COLO668 (cell line): Measurements from ENCODE around the gene IRX2.
A peak's percentile ranks its signal among the peaks of the same experiment; 100 is the strongest.

Source experiments
- DNase-seq: peaks from one replicate; lab custom pipeline; 2025; ENCODE audit not compliant: unreplicated experiment; lab: John Stamatoyannopoulos, UW

Gene IRX2

DNA sequence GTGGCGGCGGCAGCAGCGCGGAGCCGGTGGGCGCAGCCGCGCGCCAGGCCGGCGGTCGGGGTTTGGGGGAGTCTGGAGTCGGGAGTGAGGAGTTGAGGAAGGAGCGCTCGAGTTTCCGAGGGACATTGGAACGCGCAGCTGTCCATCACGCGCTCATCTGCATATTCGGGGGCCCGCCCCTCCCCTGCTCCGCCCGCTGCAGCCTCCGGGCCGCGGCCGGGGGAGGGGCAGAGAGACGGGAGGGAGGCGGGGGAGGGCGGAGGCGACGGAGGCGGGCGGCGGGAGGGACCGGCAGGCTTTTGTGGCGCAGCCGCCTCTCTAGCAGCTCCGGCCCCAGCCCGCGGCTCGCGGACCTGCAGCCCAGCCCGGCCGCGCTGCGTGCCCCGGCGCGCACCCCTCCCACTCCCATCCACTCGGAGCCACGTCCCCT, at the start of gene IRX2:
TSS of gene IRX2 (minus strand) at position 86 of the 430 bp plus-strand sequence. CDS start 264 bp downstream, outside the sequence.
- DNase-seq: peak; percentile 70

DNA sequence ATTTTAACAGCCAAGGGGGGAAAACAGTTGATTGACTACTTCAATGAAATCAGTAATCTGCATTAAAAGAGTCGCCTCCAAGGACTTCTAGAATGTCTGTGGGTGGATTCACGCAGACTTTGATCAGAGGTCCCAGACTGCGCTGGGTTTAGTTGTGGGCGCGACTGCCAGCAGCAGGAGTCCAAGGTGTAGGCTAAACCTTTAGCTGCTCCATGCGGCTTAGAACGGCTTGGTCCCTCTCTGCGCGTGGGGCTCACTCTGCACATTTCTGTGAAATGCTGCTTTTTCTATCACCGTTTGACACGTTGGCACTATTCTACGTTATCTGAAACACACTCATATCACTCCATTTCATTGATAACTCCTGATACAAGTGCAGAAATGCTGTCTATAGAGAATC, 48.6 kb upstream of the IRX2 start:
- DNase-seq: no peak

DNA sequence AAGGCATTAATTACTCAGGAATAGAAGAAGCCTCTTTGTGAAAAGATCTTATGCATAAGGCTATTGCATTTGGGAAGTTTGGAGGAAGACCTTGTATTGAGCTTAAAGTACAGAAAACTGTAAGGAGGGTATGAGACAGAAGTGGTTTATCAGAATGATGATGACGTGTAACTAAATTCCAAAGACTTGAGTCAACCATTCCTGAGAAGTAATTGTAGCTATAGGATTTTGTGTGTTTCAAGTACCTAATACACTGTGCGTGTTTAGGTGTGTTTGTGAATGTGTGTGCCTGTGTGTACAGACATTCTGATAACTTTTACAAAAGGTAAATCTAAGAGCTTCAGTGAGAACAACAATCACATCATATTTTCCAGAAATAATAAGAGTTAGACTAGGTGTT, 46.5 kb upstream of the IRX2 start:
- DNase-seq: no peak

DNA sequence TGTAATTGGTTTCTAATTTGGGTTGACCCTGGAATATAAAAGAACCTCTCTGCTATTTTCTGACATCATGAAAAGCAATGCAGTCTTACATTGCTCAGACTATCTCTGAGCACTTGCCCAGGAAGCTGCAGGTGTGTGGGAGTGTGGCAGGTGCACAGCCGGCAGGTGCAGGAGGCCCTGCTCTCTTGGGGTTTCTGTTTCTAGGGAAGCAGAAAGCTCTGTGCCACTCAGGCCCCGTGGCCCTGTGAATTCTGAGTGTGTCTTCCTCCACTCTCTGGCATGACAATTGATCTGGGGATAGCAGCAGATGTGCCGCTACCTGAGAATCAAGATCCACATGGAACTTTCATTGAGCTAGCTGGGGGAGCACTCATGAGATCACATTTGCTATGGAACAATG, 45.7 kb upstream of the IRX2 start:
- DNase-seq: peak; percentile 24

DNA sequence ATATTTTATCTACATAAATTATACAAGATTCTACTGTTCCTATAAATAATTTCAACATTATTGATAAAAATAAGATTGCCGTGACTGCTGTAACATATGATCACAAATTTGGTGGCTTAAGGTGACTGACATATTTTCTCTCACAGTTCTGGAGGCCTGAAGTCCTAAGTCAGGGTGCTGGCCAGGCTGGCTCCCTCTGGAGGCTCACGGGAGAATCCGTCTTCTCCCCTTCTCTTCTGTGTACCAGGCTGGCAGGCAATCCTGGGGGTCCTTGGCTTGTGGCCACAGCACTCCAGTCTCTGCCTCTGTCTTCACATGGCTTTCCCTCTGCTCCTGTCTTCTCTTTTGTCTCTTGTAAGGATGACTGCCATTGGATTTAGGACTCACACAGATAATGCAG, 31.7 kb upstream of the IRX2 start:
- DNase-seq: no peak

DNA sequence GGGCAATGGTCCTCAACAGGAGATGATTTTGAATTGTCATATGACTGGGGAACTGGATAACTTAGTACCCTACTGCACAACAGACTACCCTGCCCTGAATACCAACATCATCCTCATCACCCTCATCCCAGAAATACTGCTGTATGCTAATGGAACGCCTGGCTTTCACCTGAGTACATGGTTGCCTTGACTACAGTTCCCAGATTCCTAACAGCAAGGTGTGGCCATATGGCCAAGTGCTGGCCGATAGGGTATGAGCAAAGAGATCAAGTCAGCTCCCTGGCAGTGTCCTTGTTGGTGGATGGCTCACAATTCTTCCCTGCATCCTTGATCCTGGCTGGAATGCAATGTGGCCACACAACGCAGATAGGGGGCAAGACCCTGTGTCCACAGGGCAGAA, 31.2 kb upstream of the IRX2 start:
- DNase-seq: no peak

DNA sequence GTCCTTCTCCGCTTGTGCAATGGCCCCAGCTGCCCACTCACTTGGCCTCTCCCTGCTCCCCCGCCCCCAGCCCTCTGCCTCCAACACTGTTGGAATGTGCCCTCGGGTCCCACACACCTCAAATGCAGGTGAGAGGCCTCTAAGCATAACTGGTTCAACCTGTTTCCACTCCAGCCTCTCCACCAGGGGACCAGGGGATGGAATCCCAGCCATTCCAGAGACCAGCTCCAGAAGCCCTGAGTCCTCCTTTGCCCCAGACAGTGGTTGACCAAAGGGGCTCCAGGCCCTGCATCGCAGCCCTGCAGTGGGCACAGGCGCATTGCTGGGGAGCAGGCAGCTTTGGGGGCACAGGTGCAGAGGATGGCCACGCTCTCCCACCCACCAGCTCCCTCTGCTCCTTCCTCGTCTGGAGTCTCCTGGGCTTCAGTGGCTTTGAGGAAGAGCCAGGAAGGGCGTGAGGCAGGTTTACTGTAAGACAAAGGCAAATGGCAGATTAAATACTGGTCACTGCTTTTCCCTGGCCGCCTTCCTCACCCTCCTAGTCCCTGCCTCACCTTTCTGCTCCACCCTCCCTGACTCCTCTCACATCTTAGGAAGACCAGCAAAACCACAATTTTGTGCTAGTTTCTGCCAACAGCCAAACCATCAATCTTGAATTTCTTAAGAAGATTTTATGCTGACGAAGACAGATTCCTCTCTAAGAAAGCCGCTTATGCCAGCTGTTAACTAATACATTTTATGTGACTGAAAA, 29.1 kb upstream of the IRX2 start:
- no peak for DNase-seq

DNA sequence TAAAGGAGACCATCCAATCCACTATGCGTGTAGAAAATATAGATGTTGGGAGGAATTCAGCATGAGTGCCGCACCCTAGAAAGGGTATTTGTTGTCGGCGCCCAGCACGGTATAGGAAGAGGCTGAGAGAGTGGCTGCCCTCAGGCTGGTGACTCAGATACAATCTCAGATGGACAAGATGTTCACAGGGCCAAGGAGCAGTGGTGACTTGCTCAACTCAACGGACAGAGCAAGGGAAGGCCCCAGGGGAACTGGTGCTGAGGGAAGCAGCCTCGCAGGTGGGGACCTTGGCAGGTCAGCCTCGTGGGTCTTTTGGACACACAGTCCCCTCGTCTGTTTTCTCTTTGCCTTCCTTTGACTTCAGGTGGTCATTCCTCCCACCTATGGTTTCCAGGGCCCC, 28.0 kb upstream of the IRX2 start:
- no peak for DNase-seq

DNA sequence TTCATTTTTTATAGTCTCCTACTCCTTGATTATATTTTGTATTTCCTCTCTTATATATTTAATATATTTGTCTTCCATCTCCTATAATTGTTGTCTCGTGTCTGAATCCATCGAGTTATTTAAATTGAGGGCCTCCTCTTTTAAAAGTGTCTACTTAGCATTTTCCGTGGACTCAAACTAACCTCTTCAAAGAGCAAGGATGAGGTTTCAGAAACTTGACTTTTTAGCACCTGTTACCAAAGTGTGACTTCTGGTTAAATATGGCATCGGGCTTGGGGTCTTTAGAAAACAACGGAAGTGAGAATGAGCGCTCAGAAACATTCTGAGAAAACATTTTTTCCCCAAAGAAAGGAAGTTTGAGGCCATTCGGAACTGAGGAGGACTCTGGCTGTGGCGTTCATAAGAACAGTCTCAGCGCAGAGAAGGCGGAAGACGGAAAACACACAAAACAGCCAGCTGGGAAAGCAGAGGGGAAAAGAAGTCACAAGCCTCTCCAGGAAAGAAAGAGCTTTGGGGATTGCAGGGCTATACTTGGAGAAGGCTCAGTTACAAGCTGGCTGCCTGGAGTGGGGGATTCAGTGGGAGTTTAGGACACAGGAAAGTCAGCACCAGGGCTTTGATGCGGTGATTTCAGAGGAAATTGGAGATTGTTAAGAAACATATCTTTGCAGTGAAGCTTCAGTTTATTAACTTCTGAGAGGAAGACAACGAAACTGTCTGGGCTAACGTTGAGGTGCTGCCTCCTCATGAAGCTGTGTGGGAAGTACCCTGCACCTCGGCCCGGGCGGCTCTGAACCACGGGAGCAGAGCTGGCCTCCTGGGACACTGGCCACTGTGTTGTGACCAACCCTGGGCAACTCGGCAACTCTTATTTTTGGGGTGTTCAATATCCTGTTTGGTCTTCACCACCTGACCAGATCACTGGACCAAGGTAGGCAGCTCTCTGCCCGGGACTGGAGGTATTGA, 25.1 kb upstream of the IRX2 start:
- no peak for DNase-seq

DNA sequence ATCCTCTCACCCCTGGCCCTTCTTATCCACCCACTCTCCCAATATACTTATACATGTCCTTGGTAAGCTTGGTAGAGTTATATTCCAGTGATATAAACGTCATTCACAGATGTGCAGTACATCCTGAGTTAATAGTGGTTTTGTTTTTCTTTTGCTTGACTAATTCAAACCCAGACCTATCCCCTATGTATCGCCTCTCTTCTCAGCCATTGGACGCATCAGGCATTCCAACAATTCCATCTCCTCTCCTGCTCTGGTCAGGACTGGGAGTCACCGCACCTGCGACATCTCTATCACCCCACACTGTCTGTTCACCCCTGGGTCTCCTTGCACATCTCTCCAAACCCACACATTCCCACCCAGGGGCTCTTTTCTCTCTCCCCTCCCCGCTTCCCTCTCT, 21.9 kb upstream of the IRX2 start:
- DNase-seq: no peak

DNA sequence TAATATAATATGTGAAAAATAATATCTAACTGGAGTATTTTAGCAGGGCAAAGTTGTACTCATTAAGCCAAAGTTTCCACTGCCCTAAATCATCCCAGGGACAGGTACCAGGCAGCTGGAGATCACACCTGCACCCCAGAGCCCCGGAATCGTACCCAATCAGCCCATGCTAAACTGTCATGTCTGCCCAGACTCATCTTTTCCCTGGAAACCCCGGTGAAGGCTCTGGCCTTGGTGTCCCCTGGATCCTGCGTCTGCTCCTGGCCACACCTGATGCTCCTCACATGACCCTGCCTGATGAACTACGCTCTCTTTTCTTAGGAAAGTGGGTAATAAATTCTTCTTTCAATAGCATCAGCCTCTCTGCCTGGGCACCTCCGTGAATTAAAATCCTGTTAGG, 15.6 kb upstream of the IRX2 start:
- DNase-seq: no peak

DNA sequence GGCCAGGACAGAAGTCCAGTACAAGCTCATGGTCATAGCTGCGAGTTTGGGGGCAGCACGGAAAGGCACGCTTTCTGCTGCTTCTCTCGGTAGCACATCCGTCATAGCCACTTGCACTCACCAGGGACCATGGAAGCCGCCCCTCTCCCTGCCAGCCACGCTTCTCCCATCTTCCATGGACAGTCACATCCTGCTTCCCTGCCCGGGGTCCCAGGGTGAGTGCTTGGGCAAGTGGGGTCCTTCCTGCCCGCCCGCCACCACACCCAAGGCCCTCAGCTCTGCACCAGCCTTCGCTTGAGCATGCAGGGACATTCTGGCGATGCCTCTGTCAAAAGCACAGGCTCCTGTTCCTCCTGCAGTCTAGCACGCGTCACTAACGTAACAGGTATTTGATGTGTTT, 13.1 kb upstream of the IRX2 start:
- no peak for DNase-seq

DNA sequence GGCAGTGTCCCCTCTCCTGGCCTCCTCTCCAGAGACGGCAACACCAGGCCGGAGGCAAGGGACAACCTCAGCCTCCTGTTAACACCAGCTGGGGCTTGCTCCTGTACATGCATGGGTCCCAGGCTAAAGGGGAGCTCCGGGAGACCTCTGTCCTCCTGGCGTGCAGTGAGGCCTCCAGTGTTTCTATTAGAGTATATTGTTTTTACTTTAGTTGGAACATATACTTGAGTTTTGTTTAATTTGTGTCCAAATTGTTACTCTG, 12.0 kb upstream of the IRX2 start:
- no peak for DNase-seq

DNA sequence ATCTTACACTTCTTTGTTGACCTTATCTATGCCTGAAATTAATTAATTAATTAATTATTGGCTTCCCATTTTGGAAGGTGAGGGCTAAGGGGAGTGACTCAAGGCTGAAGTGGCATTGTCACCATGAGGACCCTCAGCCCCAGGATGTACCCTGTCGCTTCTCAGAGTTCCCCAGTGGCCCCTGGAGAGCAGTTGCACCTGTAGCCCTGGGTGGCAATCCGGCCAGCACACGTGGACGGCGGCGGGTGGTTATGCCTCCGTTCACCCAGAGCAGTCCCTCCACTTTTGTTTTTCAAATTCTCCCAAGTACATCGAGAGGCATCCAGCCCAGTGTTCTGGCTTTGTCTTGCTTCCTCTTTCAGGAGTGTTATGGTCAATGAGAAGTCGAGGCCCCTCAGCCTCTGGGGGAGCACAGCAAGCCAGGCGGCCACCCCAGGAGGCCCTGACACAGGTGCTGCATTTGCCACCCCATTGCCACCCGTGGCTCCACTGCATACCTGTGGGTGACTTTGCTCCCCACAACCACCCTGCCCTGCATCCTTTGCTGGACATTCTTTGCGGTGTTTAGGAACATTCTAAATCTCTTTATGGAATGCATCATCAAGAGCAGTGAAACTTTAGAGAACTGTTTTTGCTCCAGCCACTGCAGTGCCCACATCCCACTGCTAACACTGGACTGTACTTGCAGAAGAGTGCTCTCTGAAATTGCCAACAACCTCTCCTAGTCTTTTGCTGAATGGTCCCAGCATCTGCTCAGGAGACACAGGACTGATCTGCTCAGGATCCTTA, 11.5 kb upstream of the IRX2 start:
- no peak for DNase-seq

DNA sequence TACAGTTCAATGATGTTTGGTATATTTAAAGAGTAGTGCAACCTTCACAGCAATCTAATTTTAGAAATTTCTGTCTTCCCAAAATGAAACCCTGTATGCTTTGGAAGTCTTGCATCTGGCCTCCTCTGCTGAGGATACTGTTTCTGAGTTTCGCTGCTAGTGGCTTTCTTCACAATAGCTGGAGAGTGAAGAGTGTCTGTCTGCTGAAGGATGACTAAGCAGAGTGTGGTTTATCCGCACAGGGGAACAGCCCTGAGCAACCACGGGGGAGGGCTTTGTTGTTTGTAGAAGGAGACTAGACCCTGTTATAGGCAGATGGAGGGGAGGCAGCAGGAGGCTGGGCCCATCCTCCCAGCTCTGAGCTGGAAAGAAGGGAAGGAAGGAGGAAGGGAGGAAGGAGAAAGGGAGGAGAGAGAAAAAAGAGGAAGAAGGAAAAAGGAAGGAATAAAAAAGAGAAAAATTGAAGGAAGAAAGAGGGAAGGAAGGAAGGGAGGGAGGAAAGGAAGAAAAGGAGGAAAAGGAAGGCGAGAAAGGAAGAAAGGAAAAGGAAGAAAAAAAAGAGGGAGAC, 10.5 kb upstream of the IRX2 start:
- no peak for DNase-seq

DNA sequence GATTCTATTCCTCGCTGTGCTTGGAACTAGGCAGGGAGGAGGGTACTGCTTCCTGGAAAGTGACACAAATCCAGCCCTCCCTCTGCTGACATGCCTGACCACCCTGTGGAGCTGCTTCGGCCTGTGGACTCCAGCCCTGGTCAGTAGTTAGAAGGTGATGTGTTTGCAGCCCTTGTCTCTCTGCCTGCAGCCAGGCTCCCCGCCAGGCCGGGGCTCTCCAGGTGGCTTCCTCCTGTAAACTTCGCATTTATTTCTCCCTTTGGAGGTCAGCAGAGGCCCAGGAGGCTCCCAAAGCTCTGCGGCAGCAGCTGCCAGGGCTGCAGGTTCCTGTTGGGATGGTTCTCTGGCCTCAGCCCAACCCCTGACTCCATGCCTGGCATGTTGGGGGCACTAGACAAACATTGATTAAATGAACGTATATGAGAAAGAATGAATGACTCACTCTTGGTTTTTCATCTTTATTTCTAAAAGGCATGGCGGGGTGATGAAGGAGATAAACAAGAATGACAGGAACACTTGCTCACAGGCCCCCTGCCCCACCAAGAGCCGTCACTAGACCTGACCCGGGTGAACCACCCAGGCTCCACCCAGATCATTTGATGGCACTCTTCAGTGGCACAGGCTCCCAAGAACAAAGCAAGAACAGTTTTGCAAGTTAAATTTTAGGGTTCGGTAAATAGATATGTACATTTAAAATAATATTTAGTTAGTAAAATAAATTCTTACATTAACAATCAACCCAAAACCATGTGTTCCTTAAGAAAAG, 8.4 kb upstream of the IRX2 start:
- no peak for DNase-seq

DNA sequence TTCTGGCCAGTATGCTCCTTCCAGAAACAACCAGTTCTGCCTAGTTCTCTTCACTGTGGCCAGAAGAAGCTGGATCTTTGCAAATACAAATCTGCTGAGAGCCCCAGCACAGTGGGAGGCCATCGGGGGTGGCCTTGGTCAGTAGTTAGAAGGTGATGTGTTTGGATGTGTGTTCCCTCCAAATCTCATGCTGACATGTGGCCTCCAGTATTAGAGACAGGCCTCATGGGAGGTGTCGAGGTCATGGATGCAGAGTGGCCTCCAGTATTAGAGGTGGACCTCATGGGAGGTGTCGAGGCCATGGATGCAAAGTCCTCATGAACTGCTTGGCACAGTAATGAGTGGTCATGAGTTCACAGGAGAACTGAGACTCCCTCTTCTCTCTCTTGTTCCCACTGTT, 7.6 kb upstream of the IRX2 start:
- DNase-seq: no peak

DNA sequence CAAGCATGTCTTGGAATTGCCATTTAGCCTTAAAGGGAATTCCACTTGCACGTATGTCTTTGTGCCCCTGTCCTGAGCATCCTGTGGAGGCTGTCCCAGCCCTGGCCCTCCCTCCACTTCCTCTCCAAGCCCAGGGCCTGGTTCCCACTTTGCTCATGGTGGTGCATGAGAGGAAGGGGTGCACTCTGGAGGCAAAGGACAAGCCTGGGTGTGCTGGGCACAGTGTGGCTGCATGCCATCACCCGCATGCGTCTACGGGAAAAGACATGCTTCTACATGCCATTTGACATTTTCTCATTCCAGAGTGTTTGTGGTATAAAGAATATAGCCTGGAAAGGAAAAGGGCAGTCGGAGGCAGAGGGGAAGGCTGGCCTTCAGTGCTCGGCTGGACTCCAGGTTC, 7.2 kb upstream of the IRX2 start:
- DNase-seq: no peak

DNA sequence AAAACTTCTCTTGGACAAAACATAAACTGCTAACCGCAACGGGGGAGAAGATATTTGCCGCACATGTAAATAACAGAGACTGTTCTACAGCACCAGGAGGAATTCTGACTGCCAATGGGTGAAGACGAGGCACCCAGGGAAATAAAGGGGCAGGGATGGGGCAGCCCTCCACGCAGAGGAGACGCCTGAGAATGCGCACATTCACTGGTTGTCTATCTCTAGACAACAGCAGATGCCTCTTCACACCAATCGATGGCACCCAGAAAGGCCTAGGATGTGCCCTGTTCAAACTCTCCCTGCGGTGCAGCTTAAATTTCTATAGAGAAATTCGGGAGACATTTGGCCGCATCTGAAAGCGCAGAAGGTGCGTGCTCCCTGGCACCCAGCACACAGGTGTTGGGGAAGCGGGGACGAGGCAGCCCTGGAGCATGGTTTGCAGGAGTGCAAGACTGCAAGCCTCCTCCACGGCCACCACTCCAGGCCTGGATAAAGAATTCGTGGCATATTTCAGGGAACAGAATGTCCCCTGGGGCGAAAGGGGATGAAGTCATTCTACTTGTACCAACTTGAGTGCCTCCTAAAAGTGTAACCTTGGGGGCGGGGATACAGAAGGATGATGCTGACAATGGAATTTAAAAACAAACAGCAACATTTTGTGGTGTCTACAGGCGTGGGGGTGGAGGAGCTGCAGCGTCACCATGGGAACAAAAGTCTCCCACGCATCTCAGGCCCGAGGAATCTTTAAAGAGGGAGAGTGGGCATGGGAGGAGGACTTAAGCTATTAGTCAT, 6.3 kb upstream of the IRX2 start:
- no peak for DNase-seq
